Measurements from ENCODE around the gene TBC1D8.

Gene TBC1D8

GRCh38 chr2:100995309-100996075 is 155.7 kb downstream of the TBC1D8 start:
- TF ChIP-seq ZNF274 (IDR thresholded peaks at IDR 0.05; ENCODE audit: low read depth, low read length) (no peak), YY1 (IDR thresholded peaks at IDR 0.05; ENCODE audit: insufficient read depth, insufficient read length) (no peak), SUZ12 (IDR thresholded peaks at IDR 0.05; ENCODE audit: extremely low read depth, insufficient read depth, insufficient read length) (no peak)
- DNase-seq (ENCODE audit: low read depth, low spot score): no peak
- H3K4me3 ChIP-seq (ENCODE audit: insufficient read length, low read depth): no peak overlapping the region
- no peak overlapping the region for H3K9ac ChIP-seq (ENCODE audit: insufficient read length, low read depth)
- H3K4me1 ChIP-seq (ENCODE audit: insufficient read depth, insufficient read length): no peaks in the 10 kb centered on the region
- no peaks in the 10 kb centered on the region for H3K9me3 ChIP-seq (ENCODE audit: insufficient read depth, low read length)
- H3K27me3 ChIP-seq (ENCODE audit: insufficient read depth, insufficient read length): no peaks in the 10 kb centered on the region
- H3K36me3 ChIP-seq (ENCODE audit: insufficient read depth, insufficient read length, low read length): no peaks in the 10 kb centered on the region

GRCh38 chr2:100993294-100993693 is 157.9 kb downstream of the TBC1D8 start:
- DNase-seq (ENCODE audit: low read depth, low spot score): no peak
- H3K9me3 ChIP-seq (ENCODE audit: insufficient read depth, low read length): no peaks in the 10 kb centered on the region
- H3K4me3 ChIP-seq (ENCODE audit: insufficient read length, low read depth): no peak overlapping the region
- H3K36me3 ChIP-seq (ENCODE audit: insufficient read depth, insufficient read length, low read length): no peaks in the 10 kb centered on the region
- TF ChIP-seq YY1 (IDR thresholded peaks at IDR 0.05; ENCODE audit: insufficient read depth, insufficient read length) (no peak), ZNF274 (IDR thresholded peaks at IDR 0.05; ENCODE audit: low read depth, low read length) (no peak), SUZ12 (IDR thresholded peaks at IDR 0.05; ENCODE audit: extremely low read depth, insufficient read depth, insufficient read length) (no peak)
- no peaks in the 10 kb centered on the region for H3K27me3 ChIP-seq (ENCODE audit: insufficient read depth, insufficient read length)
- H3K9ac ChIP-seq (ENCODE audit: insufficient read length, low read depth): no peak overlapping the region
- H3K4me1 ChIP-seq (ENCODE audit: insufficient read depth, insufficient read length): no peaks in the 10 kb centered on the region

GRCh38 chr2:100992262-100992661 is 158.9 kb downstream of the TBC1D8 start:
- H3K36me3 ChIP-seq (ENCODE audit: insufficient read depth, insufficient read length, low read length): no peaks in the 10 kb centered on the region
- peaks cover 3% of the 10 kb centered on the region for H3K4me1 ChIP-seq (ENCODE audit: insufficient read depth, insufficient read length)
- H3K27me3 ChIP-seq (ENCODE audit: insufficient read depth, insufficient read length): no peaks in the 10 kb centered on the region
- no peak overlapping the region for H3K9ac ChIP-seq (ENCODE audit: insufficient read length, low read depth)
- H3K4me3 ChIP-seq (ENCODE audit: insufficient read length, low read depth): no peak overlapping the region
- TF ChIP-seq YY1 (IDR thresholded peaks at IDR 0.05; ENCODE audit: insufficient read depth, insufficient read length): no peak
- no peak for DNase-seq (ENCODE audit: low read depth, low spot score)
- H3K9me3 ChIP-seq (ENCODE audit: insufficient read depth, low read length): no peaks in the 10 kb centered on the region

- no peak overlapping the region for H3K4me3 ChIP-seq (ENCODE audit: insufficient read length, low read depth)
- H3K9ac ChIP-seq (ENCODE audit: insufficient read length, low read depth): no peak overlapping the region
- no peak for TF ChIP-seq SUZ12 (IDR thresholded peaks at IDR 0.05; ENCODE audit: extremely low read depth, insufficient read depth, insufficient read length)
- no peak for TF ChIP-seq YY1 (IDR thresholded peaks at IDR 0.05; ENCODE audit: insufficient read depth, insufficient read length)
- no peak for TF ChIP-seq ZNF274 (IDR thresholded peaks at IDR 0.05; ENCODE audit: low read depth, low read length)
- H3K4me1 ChIP-seq (ENCODE audit: insufficient read depth, insufficient read length): peaks cover 3% of the 10 kb centered on the region
- no peaks in the 10 kb centered on the region for H3K27me3 ChIP-seq (ENCODE audit: insufficient read depth, insufficient read length)
- no peaks in the 10 kb centered on the region for H3K36me3 ChIP-seq (ENCODE audit: insufficient read depth, insufficient read length, low read length)
- DNase-seq (ENCODE audit: low read depth, low spot score): no peak
- H3K9me3 ChIP-seq (ENCODE audit: insufficient read depth, low read length): no peaks in the 10 kb centered on the region
Observed at GRCh38 chr2:100991404-100991773, 159.8 kb downstream of the TBC1D8 start.

GRCh38 chr2:100990650-100991403 is 160.4 kb downstream of the TBC1D8 start:
- Histone ChIP-seq H3K9me3 (ENCODE audit: insufficient read depth, low read length) (no peaks in the 10 kb centered on the region), H3K9ac (ENCODE audit: insufficient read length, low read depth) (no peak overlapping the region), H3K27me3 (ENCODE audit: insufficient read depth, insufficient read length) (no peaks in the 10 kb centered on the region), H3K36me3 (ENCODE audit: insufficient read depth, insufficient read length, low read length) (no peaks in the 10 kb centered on the region), H3K4me3 (ENCODE audit: insufficient read length, low read depth) (no peak overlapping the region), H3K4me1 (ENCODE audit: insufficient read depth, insufficient read length) (peaks cover 3% of the 10 kb centered on the region)
- TF ChIP-seq YY1 (IDR thresholded peaks at IDR 0.05; ENCODE audit: insufficient read depth, insufficient read length): no peak
- no peak for TF ChIP-seq SUZ12 (IDR thresholded peaks at IDR 0.05; ENCODE audit: extremely low read depth, insufficient read depth, insufficient read length)
- TF ChIP-seq ZNF274 (IDR thresholded peaks at IDR 0.05; ENCODE audit: low read depth, low read length): no peak
- no peak for DNase-seq (ENCODE audit: low read depth, low spot score)

- TF ChIP-seq YY1 (IDR thresholded peaks at IDR 0.05; ENCODE audit: insufficient read depth, insufficient read length): no peak
- H3K36me3 ChIP-seq (ENCODE audit: insufficient read depth, insufficient read length, low read length): no peaks in the 10 kb centered on the region
Observed at GRCh38 chr2:100990166-100990565, 161.0 kb downstream of the TBC1D8 start.

GRCh38 chr2:100989666-100990065 is 161.5 kb downstream of the TBC1D8 start:
- Histone ChIP-seq H3K9ac (ENCODE audit: insufficient read length, low read depth) (no peak overlapping the region), H3K36me3 (ENCODE audit: insufficient read depth, insufficient read length, low read length) (no peaks in the 10 kb centered on the region), H3K9me3 (ENCODE audit: insufficient read depth, low read length) (no peaks in the 10 kb centered on the region), H3K4me1 (ENCODE audit: insufficient read depth, insufficient read length) (peaks cover 3% of the 10 kb centered on the region), H3K27me3 (ENCODE audit: insufficient read depth, insufficient read length) (no peaks in the 10 kb centered on the region), H3K4me3 (ENCODE audit: insufficient read length, low read depth) (no peak overlapping the region)
- TF ChIP-seq YY1 (IDR thresholded peaks at IDR 0.05; ENCODE audit: insufficient read depth, insufficient read length): no peak
- TF ChIP-seq SUZ12 (IDR thresholded peaks at IDR 0.05; ENCODE audit: extremely low read depth, insufficient read depth, insufficient read length): no peak
- TF ChIP-seq ZNF274 (IDR thresholded peaks at IDR 0.05; ENCODE audit: low read depth, low read length): no peak
- no peak for DNase-seq (ENCODE audit: low read depth, low spot score)

More at GRCh38 chr2:100990166-100990565, 161.0 kb downstream of the TBC1D8 start:
- no peak overlapping the region for H3K4me3 ChIP-seq (ENCODE audit: insufficient read length, low read depth)
- H3K9ac ChIP-seq (ENCODE audit: insufficient read length, low read depth): no peak overlapping the region
- peaks cover 3% of the 10 kb centered on the region for H3K4me1 ChIP-seq (ENCODE audit: insufficient read depth, insufficient read length)
- no peak for DNase-seq (ENCODE audit: low read depth, low spot score)
- no peaks in the 10 kb centered on the region for H3K27me3 ChIP-seq (ENCODE audit: insufficient read depth, insufficient read length)
- no peaks in the 10 kb centered on the region for H3K9me3 ChIP-seq (ENCODE audit: insufficient read depth, low read length)

Measured in NT2/D1 (cell line).